ENCODE data around the gene ACTR1A.
A peak's percentile ranks its signal among the peaks of the same experiment; 100 is the strongest.

The ACTR1A gene

DNA sequence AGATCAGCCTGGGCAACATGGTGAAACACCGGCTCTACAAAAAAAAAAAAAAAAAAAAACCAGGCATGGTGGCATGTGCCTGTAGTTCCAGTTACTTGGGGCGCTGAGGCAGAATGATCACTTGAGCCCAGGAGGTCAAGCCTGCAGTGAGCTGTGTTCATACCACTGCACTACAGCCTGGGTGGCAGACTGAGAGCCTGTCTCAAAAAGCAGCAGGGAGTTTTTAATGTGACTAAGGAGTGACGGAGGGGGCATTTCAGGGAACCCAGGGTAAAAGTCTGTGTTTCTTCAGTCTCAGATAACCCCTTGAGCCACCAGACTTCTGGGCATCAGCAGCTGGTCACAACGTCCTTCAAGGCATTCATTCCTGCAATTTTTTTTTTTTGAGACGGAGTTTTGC lies 49.0 kb downstream of the ACTR1A start:
- no peak for DNase-seq (ENCODE audit: low spot score)

DNA sequence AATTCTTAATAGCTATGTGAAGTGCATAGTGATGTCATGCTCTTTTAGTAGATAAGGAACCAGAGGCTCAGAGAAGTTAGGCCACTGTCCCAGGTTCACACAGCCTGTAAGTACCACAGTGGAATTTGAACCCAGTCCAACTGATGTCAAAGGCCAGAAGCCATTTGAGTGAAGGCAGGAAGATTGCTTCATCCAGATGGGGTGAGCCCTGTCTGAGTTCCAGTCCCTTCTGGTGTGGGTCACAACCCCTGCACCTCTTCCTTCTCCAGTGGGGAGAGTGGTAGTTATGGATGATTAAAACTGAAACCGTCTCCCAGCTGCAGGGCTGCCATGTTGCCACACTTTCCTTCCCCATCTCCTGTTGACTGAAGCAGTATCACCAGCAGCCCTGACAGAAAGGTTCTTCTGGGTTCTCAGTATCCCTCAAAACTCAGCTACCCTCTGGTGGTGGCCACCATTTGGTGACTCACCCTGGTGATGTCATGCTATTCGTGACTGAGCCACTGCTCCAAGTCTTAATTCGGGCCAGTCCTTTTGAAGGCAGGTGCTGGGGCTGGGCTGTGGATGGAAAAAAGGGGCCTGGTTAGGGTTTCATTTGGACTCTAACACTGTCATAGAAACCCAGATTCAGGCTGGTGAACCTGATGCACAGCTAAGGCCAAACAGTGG lies 49.7 kb downstream of the ACTR1A start:
- no peak for DNase-seq (ENCODE audit: low spot score)

DNA sequence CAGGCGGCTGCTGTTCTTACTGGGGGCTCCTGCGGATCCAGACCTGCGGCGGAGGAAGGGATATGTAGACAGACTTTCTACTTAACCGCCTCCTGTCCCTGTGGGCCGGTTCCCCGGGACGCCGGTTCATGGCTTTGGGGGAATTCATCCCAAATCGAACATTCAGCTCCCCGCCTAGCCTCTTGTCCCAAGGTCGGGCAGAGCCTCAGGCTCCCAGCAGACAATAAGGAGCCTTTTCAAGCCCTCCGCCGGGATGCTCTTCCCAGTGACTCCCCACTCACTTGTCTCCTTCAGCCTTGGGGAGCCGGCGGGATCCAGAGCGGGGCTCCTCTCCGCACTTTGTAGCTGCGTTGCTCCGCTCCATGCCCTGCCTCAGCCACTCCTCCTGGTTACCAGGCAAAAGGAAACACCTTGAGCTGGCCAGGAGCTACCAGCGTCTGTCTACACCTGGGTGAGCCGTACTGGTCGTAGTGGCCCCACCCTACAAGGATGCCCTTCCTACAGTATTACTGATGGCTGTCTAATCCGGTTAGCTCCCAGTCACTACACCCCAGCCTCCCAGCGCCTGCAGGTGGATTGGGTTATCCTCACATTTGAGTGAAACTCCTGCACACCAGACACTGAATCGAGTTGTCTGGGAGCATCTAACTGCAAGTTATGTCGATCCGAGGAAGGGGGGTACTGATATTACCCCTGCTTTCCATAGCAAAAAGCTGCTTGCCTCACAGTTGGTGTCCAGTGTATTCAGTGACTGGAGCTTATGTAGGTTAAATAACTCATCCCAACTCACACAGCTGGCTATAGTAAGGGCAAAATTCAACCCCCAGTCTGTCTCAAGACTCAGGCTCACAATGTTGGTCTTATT lies 51.2 kb downstream of the ACTR1A start, which contains the start of gene C10orf95:
Gene C10orf95 (minus strand): TSS at position 439 of the 865 bp plus-strand sequence. CDS start 450 bp downstream, outside the sequence.
- no peak for DNase-seq (ENCODE audit: low spot score)

DNA sequence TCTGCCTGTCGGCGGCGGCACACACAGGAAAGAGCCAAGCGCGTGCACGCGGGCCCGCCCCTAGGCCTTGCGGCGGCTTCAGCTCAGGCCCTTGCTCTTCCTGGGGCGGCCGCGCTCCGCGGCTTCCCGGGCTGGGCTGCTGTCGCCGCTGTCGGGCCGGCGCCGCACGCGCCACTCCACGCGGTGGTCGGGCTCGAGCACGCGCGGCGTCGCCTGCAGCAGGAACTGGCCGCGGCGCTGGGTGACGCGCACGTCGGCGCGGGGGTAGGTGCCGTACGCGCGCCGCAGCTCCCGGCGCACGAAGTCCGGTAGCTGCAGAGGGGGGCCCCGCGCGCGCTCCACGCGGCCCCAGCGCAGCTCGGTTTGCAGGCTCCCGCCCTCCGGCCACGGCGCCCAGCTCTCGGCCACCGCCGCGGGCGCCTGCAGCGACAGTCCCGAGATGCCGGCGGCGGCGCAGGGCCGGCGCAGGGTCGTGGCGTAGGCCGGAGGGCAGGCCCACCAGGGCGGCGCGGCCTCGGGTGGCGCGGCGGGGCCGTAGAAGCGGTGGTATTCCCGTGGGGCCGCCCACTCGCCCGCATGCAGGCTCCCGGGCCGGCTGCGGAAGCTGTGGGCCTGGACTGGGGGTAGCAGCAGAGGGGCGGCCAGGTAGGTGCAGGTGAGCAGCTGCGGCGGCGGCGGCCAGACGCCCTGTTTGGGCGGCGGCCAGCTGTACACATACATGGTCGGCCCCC lies 52.0 kb downstream of the ACTR1A start:
- DNase-seq (ENCODE audit: low spot score): peak; percentile 80

DNA sequence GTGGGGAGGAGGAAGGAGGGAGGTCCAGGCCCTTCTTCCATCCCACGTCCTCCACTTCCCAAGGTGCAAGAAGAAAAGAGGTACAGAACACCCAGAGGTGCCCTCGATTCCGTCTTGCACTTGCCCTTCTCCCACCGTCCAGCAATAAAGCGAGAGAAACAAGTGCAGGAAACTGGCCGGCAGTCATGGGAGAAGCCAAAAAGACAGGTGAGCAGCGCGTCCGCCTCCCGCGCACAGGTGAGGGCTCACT lies 52.5 kb downstream of the ACTR1A start:
- no peak for DNase-seq (ENCODE audit: low spot score)

DNA sequence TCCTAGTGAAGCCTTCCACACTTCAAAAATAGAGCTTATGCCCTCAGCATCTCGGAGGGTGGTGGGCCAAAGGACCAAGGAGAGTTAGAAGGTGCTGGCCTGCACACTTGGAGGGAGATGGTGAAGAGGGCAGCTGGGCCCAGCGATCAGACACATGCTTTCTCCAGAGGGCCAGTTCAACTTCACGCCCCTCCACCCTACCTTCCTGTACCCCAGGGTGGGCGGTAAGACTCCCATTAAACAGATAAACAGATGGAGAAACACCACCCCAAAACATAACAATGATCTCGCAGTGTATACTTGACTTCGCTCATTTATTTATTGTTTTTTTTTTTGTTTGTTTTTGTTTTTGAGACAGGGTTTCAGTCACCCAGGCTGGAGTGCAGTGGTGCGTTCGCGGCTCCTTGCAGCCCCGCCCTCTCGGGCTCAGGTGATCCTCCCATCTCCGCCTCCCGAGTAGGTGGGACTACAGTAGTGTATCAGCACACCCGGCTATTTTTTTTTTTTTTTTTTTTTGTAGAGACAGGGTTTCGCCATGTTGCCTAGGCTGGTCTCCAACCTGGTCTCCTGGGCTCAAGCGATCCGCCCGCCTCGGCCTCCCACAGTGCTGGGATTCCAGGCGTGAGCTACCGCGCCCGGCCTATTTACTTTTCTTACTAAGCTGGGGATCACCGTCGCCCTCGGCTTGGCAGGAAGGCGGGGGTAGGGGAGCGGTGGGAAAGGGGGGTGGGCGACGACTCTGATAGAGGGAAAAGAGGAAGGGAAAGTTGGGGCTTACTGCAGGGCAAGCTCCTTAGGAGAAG lies 53.0 kb downstream of the ACTR1A start:
- peak; percentile 67 for DNase-seq (ENCODE audit: low spot score)

DNA sequence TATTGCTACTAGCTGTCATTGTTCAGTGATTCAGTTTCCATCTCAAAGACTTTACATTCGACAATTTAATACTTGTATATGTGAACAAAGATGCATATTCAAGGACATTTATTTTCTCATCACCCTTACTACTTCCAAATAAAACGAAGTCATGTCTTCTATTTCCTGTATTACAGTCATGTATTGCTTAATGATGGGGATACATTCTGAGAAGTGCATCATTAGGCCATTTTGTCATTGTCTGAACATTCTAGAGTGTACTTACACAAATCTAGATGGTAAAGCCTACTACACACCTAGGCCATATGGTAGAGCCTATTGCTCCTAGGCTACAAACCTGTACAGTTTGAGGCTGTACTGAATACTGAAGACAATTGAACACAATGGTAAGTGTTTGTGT lies 57.7 kb downstream of the ACTR1A start:
- no peak for DNase-seq (ENCODE audit: low spot score)

DNA sequence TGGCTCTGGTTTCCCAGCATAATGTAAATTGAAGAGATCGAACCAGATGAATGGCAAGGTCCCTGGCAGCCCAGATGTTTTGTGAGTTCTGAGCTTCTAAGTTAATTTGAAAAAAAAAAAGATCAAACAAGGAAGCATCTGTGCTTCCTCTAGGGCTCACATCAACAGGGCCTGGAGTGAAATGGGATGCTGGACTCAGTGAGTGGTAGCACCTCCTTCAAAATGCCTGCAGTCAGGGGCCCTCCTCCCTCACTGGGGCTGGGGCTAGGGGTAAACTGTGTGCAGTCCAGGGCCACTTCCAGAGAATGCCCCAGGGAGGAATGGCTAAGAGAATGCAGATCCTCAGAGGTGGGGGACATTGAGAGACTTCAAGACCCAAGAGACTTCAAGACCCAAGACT lies 64.1 kb downstream of the ACTR1A start:
- no peak for DNase-seq (ENCODE audit: low spot score)

DNA sequence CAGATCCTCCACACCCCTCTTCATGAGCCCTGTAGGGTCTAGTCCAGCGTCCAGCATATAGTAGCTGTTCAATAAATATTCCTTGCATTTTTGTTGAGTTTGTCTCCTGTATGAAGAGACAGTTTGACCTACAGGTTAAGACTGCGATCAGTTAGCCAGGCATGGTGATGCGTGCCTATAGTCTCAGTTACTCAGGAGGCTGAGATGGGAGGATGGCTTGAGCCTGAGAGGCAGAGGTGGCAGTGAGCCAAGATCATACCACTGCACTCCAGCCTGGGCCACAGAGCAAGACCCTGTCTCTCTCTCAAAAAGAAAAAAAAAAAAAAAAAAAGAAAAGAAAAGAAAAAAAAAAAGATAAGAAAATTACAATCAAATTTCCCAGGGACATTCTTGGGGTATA lies 65.0 kb downstream of the ACTR1A start:
- DNase-seq (ENCODE audit: low spot score): no peak

DNA sequence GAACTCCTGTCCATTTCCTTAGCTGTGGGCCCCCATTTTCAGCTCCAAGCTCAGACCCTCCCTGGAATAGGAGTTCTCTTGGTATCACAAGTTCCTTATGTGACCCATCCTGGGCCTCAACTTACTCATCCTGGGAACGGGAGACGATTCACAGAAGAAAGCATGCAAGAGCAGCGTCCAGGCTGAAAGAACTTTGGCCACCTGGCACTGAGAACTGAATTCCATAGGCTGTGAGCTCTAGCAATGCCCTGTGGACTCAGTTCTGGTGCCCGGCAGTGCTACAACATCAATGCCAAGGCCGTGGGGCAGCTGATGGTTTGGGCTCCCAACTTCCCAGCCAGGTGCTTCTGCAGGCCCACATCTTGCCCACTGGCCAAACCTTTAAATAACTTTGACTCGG lies 66.2 kb downstream of the ACTR1A start:
- no peak for DNase-seq (ENCODE audit: low spot score)

DNA sequence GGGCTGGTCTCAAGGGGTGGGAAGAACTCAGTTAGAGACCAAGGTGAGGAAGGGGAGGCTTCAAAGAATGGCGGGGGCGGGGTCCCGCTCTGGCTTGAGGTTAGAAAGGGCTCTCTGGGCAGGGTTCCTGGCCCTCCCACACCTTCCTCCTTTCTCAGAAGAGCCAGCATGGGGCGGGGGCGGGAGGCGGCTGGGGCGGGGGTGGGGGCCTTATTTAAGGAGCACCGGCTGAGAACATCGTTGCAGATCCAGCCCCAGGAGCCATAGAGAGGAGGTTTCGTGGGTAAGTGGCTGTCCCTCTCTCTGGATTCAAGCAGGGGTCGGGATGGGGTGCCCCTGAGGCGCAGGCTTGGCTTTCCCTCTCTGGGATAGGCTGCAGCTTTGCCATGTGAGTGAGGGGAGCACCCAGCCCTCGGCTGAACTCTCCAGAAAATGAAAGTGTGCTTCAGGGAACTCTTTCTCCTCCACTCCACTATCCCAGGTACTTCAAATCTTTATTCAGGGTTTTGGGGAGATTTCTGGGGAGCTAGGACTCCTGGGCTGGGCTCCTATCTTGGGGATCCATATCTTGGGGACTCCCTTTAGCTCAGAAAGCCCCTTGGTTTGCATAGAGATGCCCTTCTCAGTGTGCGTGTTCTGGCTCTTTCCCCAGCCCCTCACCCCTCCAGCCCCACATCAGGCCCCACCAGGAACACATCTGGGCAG lies 66.8 kb downstream of the ACTR1A start:
- DNase-seq (ENCODE audit: low spot score): peak; percentile 50

DNA sequence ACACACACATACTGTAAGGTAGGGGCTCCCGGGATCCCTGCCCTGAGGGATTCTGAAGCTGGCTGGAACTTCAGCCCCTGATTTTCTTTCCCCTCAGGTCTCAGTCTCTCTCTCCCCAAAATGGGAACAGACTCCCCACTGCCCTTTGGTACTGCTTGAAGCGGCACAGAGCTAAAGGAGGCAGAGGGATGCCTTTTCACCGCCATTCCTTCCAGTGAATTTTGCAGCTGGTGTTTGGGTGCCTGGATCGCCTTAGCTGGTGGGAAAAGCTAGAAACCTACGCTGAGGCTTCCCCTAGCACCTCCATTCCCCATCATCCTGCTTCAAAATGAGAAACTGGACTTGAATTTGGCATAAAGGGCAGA lies 67.4 kb downstream of the ACTR1A start:
- peak; percentile 43 for DNase-seq (ENCODE audit: low spot score)

DNA sequence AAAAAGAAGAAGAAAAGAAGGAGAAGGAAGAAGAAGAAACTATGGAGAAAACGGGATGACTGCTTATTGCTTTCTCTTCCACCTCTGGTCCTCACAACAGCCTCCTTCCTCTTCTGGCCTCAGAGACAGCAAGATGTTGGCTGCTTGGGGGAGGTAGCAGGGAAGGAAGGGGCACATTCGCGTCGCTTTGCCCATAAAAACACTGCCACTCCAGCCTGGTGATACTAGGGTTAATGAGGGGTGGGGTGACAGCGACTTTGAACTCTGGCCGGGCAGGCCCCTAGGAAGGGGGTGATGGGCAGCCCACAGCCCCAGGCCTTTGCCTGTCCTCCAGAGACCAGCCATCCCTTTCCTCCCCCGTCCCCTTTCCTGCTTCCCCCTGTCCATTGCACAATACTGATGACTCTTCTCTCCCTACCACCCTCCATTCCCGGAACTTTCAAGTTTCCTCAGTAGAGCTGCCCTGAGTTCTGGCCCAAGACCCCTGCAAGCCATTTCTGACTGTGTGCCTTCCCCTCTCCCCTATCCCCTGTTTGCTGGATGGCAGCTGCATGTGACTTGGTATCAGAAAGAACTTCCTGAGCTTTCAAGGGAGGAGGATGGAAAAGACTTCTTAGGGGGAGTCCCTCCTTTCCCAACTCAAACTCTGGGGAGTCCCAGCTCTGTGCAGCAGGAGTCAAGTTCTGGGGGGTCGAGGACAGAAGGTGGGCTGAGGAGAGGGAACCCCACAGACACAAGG lies 67.9 kb downstream of the ACTR1A start:
- peak; percentile 41 for DNase-seq (ENCODE audit: low spot score)

DNA sequence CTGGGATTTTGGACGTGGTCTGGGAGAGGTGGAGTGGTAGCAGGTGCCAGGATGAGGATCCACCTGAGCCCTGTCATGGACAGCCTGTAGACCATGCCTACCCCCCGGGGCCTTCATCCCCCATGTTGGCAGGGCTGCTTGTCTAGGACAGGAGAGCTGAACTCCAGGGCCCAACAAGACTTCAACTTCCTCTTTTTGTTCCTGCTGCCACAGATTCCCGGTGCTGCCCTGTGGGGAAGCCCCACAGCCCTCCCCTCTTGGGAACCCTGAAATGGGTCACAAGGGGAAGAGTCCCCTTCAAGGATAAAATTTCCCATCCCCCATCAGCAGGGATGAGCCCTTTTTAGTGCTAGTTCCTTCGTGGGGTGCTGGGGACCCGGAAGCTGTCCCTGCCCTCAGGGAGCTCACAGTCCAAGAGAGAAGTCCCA lies 68.9 kb downstream of the ACTR1A start:
- peak; percentile 44 for DNase-seq (ENCODE audit: low spot score)

DNA sequence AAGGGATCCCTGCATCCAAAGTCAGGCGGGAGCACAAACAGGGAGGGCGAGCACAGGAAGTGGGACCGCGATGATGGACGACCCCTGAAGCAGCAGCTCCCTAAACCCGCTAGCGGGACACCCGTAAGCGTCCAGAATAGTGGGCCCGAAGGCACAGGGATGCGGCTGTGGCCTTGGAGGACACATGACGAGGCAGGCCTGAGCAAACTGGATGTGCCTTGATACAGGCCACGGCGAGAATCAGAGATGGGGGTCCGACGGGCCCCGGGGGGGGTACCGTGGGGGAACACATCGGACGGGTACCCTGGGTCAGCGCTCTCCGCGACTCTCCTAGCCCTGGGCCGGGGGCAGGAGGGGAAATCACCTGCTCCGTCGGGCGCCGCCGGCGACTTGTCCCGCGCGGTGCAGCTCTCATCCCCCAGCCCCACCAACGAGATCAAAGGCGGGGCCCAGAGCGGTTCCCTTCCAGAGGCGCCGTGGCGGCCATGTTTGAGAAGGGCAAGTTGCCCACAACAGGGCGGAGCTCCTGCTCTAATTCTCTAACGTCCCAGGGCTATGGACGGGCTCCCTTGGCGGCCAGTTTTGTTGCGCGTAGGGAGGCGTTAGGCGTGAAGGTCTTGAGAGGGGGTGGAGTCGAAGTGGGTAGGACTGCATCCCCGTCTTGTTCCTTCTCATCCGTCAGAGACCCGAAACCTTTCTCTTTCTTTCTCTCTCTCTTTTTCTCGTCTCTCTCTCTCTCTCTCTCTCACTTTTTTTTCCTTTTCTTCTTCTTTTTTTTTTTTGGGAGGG lies 70.2 kb downstream of the ACTR1A start, which contains the start of gene CUEDC2:
Gene CUEDC2 (minus strand): TSS at position 413 of the 789 bp plus-strand sequence. CDS start 7,386 bp downstream, outside the sequence.
- DNase-seq (ENCODE audit: low spot score): peak; percentile 98

DNA sequence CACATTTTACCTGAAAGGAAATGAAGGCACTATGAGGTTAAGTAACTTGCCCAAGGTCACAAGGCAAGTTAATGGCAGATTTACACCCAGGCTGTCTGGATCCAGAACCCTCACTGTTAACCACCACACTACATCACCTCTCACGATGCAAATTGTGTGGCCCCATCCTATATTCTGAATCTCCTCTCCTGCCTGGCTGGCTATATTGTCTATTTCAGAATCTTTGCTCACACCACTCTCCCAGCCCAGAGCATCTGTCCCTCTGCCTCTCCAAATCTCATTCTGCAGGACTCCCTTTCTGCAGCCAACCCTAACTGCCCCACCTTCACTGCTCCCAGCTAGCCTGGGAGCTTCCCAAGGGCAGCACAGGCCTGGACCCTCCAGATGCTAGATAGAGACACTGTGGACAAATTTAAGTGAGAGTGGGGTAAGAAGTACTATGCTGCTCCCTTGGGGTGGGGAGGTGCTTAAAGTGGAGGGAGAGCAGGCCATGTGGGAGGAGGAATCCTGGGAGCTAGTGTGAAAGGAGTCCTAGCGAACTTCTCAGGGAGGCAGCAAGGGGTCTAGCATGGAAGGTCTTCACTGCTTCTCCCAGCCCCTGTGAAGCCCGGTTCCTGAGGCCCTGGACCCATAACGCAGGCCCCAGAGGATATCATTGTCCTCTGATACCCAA lies 70.9 kb downstream of the ACTR1A start:
- DNase-seq (ENCODE audit: low spot score): no peak

DNA sequence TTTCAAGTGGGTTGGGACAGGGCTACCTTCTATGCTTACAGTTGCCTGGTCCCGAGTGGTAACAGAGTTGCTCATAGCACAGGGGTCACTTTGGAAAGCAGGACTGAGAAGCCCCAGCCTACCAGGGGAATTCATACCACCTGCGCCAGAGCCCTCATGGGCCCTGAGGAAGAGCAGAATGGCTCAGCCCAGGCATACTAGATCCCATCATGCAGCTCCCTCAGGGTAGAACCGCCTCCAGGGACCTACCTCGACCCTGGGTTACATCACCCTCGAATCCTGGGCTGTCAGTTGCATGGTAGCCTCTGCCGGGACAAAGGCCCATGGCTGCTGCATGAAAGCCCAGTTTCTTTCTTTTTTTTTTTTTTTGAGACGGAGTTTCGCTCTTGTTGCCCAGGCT lies 73.0 kb downstream of the ACTR1A start:
- no peak for DNase-seq (ENCODE audit: low spot score)

All from ecto neural progenitor cell (in vitro differentiated cells).